Right renal cortex interstitium (tissue), 3 donors: Measurements from ENCODE around the gene CDK14. TPM values are rescaled to one million over a fixed set of nuclear protein-coding genes. Genes with fewer than 3 reads are reported as not detected.
A peak's percentile ranks its signal among the peaks of the same experiment; 100 is the strongest.

ENCODE experiments used
- DNase-seq, 3 donors: peaks; one replicate each; pipeline ENCODE4 v3.0.0-alpha.2; 2013; ENCODE audit warnings: low read depth in 3 of 3, low spot score in 2 of 3
- polyA plus RNA-seq, 3 donors: library from polyadenylated mRNA; unstranded; fragments of 120-200 nt; gene quantifications; one replicate each; pipeline ENCODE4 v1.2.1, GENCODE V29; 2013; ENCODE audit not compliant: insufficient read length in 3 of 3

The CDK14 gene
- polyA plus RNA-seq, 3 donors: 33.6 to 38.4 (median 36.2) TPM

DNA sequence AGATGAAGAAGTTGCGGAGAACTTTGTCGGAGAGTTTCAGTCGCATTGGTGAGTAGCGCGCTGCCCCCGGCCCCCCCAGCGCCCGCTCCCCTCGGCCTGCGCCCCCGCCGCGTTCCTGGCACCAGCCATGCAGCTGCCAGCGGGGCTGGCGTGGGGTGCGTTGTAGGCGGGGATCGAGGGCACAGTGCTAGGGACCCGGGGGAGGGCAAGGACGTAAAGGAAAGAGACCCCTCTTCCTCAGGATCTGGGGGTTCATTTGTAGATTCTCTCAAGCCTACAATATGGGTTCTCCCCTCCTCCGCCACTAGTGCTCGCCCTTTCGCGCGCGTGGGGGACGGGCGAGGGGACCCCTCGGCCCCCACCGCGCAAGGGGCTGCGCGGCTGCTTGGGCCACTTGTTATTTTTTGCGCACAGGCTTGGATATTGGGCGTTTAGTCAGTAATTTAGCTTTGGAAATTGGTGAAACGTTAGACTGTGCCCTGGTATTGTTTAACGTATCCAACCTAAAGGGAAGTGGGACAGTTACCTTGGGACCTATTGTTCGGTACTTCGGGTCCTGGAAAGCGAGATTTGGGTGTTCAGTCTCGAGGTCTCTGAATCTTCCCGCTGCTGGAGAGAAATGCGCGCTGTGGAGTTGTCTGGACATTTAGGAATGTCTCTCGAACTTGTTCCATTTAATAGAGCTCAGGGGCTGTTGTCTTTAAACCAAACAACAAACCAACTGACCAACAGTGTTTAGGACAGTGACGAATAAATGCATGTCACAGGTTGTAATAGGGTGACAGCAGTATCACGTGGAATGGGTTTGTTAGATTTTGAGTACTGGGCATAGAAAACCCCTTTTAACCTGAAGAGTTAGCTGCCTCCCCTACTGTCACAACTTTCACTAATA is 796 bp downstream of the CDK14 start:
- peak in 2 of 3 donors; percentile 21 to 35 for DNase-seq

GRCh38 chr7:90597563-90598253 is 1.6 kb downstream of the CDK14 start:
- DNase-seq: no peak

GRCh38 chr7:90599038-90599437 is 2.9 kb downstream of the CDK14 start:
- DNase-seq: no peak

DNA sequence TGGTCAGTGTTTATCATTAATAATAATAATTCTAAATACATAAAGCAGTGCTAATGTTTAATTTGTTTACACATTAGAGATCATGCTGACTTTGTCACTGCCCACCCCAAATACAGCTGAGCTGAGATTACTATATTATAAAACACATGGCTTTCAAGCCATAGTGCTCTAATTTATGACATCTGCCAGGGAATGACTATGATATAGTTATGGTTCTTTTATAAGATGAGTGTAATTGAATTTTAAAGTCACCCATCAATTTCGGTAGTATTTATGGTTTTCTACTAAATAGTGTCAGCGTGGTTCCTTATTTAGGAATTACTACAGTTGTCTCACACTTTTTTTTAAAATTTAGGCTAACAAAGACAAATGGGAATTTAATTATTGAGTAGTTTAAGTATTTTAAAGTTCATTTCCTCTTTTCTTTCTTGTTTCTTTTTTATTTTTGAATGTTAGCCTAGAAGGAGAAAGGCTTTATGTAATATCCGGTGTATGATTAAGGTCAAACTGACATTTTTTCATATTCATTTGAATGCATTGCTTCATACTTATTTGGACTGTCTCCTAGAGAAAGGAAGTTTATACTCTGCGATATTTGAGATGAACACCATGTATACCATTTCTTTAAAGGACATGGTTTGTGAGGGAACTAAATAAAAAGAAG is 3.9 kb downstream of the CDK14 start:
- no peak for DNase-seq

GRCh38 chr7:90602303-90602702 is 6.2 kb downstream of the CDK14 start:
- DNase-seq: no peak

- no peak for DNase-seq
Observed at GRCh38 chr7:90603346-90603745, 7.2 kb downstream of the CDK14 start.

- no peak for DNase-seq
Observed at GRCh38 chr7:90604383-90604782, 8.3 kb downstream of the CDK14 start.

DNA sequence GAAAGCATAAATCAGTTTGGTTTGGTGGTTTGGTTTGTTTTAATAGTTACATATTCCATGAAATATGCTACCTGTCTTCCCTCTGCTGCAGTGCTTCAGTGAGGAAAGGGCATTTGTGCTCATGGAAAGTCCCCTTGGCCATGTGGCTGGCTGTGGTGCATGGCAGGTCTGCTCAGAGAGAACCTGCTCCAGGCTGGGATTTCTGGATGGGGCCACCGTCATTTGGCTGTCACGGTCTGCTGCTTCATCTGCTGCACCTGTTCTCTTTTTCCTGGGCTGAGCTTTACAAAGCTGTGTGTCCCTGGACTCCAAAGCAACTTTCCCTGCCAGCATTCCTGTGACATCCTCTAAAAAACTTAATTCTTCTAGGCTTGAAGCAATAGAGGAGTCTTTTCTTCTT is 8.9 kb downstream of the CDK14 start:
- no peak for DNase-seq

GRCh38 chr7:90607196-90607595 is 11.1 kb downstream of the CDK14 start:
- DNase-seq: no peak

DNA sequence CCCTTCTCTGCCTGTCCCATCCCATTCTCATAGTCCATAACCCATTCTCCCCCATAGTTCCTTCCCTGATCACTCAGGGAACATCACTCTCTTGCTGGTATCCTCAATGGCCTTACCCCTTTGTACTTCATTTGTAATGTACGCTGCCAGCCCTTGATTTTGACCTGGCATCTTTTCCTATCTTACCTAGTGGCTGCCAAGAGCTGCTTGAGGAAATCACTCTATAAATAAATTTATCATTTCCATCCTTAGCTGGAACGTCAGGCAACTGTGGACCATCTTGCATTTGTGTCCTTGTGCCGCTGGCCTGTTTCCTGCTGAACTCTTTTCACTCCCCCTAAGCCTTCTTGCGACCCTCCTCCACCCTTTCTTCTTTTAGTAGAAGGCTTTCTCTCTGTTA is 14.0 kb downstream of the CDK14 start:
- DNase-seq: no peak

GRCh38 chr7:90611115-90611514 is 15.0 kb downstream of the CDK14 start:
- no peak for DNase-seq

GRCh38 chr7:90613088-90613498 is 17.0 kb downstream of the CDK14 start:
- DNase-seq: no peak

GRCh38 chr7:90617442-90617841 is 21.3 kb downstream of the CDK14 start:
- no peak for DNase-seq

DNA sequence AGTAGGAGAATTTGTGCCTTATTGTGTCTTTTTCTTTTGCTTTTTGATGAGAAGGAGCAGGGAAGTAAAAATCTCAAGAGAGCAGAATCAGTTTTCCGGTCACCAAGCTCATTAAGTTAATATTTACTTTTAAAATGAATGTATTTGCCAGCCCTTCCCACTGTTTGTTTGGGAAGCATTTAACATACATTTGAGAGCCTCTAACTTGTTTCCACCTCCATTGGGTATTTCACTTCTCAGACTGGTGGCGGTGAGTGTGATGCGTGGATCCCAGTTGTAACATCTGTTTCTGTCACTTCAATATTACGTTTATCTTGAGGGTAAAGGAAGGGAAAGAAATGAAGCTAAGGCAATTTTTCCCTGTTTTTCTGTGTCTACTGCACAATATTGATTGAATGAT is 22.8 kb downstream of the CDK14 start:
- DNase-seq: no peak

DNA sequence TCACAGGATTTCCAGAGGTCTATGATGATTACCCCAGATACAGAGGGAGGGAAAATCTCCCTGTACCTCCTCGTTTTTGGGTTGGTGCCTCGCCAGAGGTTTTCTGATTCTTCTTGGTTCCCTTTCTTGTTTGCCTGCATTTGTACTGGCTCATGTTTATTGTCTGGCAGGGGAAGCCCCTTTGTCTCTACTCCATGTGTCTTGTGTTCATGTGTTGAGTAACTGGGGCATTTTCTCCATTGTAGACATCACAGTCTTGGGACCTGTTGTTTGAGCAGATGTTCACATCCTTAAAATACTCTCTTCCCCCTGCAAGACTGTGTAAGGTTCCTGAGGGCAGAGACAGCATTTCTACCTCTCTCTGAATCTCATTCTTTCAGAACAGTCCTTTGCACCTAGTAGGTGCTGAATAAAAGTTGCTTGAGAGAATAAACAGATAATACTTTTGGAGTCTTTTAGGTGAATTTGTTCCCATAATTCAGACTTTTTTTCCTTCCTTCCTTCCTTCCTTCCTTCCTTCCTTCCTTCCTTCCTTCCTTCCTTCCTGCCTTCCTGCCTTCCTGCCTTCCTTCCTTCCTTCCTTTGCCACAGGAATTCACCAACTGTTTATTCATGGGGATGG is 25.1 kb downstream of the CDK14 start:
- DNase-seq: no peak

DNA sequence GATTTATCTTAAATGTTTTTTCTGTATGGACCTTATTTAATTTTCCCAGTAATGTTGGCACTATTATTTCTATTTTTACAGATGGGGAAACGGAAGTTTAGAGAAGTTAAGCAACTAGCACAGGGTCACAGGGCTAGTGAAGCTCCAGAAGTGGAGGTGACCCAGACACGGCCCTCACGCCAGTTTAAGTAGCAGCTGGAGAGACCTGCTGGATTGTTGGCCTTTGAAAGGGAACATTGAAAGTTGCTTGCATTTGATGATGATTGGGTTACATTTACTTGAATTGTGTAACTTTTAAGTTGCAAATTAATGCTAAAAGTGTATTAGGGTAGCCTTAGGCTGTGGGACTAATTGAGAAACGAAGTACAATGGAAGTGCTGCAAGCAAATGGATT is 25.6 kb downstream of the CDK14 start:
- DNase-seq: no peak

GRCh38 chr7:90622670-90623069 is 26.5 kb downstream of the CDK14 start:
- no peak for DNase-seq

- no peak for DNase-seq
Observed at GRCh38 chr7:90624225-90624911, 28.2 kb downstream of the CDK14 start.

DNA sequence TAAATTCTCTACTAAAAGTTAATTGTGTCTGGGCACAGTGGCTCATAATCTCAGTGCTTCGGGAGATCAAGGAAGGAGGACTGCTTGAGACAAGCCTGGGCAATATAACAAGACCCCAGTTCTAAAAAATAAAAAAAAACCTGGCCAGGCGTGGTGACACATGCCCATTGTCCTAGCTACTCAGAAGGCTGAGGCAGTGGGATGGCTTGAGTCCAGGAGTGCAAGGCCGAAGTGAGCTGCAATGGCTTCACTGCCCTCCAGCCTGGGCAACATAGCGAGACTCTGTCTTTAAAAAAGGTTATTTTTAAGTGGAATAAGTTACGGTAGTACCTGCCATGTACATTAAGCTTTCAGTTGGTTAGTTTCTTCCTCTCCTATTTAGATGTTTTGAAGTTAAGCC is 28.9 kb downstream of the CDK14 start:
- DNase-seq: no peak

DNA sequence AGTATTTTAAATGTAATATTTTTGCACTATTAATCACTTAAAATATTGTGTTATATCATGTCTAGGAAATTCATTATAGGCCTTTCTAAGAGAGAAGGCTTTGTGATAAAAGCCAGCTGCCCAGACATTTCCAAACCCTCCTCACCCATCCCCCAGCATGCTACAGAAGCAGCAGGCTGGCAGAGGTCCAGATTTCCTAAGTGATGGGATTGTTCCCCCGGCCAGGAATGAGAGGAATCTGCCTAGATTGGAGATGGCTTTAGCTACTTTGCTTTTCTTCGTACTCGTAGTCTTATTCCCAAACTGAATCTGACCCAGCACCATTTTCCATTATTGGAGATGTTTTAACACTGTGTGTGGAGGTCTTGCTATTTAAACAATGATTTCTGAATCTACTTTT is 29.4 kb downstream of the CDK14 start:
- DNase-seq: peak; percentile 58 to 69 (median 66)

DNA sequence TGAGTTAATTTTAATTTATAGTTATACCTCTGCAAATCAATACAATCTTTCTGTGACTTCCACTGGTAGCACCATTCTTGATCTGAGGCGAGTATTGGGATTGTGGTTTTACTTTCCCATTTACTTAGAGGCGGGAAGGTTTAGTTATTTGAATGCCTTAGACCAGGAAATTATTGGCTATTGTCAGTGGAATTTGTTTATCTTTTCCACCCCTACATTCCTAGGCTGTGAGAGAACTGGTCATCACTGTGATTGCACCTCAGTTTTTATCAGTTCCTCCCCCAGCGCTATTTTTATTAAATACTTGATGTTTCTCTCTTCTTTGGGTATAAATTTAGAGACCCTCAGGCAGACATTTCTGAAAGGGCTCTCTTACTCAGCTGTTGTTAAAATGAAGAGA is 29.9 kb downstream of the CDK14 start:
- no peak for DNase-seq
